HG03342 (cell line): ENCODE results near the gene SLC45A3.

Experiments used
- ATAC-seq: cut with Tn5 transposase; IDR thresholded peaks from one replicate; pipeline ENCODE4 v1.9.1; 2021; ENCODE audit warnings: mild to moderate bottlenecking, moderate library complexity; ENCODE audit not compliant: unreplicated experiment

Gene SLC45A3

DNA sequence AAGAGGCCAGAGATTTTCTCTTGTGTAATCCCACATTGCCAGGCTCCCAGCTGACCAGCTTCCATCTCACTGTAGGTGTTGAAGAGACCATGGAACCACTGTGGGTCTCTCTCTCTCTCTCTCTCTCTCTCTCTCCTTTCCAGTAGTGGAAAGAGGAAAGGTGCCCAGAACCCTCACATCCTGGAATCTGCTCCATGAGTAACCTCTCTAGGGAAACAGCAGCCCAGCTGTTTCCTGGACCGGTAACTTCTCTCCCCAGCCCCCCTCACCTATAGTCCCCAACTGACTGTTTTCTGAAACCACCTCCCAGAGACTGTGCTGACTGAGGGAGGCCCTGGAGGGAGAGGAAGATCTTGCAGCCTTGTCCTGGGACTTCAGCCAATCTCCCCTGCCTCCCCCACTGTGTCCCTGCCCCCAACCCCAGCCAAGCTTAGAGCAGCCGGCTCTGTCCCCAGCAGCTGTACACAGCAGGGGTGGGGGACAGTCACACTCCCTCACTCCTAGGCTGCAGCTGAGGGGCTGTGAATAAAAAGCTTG is 20.6 kb upstream of the SLC45A3 start:
- ATAC-seq: no peak

DNA sequence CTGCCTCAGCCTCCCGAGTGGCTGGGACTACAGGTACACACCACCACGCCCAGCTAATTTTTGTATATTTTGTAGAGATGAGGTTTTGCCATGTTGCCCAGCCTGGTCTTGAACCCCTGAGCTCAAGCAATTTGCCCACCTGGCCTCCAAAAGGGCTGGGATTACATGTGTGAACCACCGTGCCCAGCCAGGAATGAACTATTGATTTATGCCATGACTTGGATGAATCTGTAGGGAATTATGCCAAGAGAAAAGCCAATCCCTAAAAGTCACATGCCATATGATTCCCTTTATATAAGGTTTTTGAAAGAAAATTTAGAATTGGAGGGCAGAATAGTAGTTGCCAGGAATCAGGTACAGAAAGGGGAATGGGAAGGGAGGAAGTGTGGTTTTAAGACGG is 19.1 kb upstream of the SLC45A3 start:
- no peak for ATAC-seq

DNA sequence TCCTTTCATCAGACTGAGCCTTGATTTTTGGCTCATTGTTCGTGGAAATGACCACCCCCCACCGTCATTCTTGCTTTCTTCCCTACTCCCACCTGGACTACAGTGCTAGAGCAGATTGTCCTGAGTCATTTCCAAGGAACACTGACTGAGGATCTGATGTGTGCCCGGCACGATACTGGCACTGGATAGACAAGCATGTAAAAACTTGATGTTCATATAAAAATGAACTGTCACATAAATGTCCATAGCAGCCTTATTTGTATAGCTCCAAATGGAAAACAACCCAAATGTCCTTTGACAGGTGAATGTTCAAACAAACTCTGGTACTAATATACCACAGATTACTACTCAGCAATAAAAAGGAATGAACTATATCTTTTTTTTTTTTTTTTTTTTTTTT is 18.6 kb upstream of the SLC45A3 start:
- no peak for ATAC-seq

DNA sequence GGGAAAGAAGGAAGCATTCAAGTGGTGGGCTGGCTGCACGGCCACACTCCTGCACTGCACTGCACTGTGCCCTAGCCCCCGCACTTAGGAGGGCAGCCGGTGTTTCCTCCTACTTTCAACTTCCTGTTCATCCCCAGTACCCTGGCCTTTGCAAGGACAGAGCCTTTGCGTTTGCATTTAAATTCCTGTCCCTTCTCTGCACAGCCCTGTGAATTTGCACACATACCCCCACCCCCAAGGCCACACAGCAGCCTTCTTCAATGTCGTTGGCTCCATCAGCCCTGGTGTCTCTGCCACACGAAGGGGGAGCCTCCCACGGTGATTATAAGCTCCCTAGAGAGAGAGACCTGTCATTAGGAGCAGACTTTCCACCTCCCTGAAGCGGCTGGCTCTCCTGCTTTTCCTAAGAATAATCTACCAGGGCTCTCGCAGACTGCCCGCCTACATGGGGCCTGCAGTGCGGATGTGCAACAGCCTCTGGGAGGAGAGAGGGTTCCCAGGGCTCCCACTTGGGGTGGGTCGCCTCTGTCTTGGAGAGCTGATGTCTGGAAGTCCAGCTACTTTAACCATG is 13.2 kb upstream of the SLC45A3 start:
- ATAC-seq: no peak

DNA sequence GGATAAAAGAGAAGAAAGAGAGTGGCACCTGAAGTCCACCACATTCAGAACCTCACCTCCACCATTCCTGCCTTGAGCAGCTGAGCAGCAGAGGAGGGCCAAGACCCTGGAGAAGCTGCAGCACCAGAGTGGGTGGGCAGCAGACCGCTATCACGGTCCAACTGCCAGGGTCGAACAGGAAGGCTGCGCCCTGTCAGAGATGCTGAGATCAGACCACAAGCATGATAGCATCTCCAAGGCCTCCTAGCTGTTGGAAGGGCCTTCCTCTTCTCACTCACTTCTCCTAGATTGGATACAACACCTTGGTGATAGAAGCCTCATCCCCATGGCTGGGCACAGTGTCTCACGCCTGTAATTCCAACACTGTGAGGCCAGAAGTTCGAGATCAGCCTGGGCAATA is 12.1 kb upstream of the SLC45A3 start:
- ATAC-seq: no peak

DNA sequence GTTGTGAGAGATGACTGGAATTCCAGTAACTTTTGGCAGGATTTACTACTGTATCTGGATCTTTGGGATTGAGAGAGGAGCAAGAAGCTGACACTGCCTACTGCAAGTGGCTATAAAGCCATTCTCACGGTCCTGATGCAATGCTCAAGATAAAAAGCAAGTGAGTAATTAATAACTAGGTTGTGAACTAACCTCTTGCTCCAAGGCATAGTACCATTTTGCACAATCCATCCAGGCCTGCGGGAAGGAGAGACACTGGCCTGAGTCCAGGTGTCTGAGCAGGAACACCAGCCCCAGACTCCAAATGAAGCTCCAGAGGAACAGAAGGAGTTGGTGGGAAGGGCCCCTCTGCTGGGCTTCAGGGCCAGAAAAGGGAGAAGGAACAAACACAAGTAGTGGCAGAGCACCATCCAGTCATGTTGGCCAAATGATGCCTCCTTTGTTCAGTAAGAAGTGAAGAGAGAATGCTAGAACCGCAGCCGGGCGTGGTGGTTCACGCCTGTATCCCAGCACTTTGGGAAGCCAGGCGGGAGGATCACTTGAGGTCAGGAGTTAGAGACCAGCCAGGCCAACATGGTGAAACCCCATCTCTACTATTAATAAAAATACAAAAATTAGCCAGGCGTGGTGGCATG is 9.9 kb upstream of the SLC45A3 start:
- ATAC-seq: no peak

DNA sequence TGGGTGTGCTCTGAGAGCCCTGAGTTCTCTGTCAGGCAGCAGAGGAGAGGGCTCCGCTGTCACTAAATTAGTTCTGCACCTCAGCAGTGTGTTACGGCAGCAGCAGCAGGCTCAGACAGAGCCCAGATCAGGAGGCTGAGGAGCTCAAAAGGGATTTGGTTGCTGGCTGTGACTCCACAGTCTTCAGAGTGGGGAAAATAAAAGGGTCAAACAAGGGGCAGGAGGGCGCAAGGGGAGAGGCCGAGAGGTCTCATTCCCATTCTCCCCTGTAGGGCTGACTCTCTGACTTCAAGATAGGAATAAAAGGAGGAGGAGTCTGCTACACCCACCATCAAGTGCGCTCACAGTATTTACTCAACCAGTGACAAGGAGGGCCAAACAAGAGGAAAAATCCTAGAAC is 9.2 kb upstream of the SLC45A3 start:
- ATAC-seq: no peak

DNA sequence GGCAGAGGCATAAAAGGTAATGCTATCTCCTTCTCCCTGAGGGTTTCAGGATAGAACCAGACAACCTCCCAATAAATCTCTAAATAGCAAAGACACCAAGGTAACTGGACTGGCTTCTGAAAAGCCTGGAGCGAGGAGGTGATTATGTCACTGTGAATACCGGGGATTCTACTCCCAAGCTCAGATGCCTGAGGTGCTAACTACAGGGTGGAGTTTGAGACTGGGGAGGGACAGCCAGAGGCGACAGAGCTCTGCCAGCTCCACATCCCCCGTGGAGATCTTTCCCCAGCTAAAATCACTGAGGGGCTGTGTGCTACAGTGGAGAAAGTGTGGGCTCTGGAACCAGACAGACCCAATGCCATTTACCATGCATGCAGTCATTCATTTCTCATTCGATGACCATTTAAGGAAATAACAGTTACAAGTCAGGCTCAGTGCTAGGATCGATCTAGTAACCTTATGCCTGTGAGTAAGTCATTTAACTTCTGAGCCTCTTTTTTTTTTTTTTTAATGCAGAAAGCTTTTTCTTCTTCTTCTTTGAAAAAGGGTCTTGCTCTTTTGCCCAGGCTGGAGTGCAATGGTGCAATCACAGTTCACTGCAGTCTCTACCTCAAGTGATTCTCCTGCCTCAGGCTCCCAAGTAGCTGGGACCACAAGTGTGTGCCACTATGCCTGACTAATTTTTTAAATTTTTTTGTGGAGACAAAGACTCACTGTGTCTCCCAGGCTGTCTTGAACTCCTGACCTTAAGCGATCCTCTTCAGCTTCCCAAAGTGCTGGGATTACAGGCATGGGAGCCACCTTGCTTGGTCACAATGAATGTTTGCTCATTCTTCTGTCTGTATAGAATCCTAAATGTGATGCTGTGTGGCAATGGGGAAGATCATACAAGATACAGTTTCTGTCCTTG is 8.1 kb upstream of the SLC45A3 start:
- ATAC-seq: no peak

DNA sequence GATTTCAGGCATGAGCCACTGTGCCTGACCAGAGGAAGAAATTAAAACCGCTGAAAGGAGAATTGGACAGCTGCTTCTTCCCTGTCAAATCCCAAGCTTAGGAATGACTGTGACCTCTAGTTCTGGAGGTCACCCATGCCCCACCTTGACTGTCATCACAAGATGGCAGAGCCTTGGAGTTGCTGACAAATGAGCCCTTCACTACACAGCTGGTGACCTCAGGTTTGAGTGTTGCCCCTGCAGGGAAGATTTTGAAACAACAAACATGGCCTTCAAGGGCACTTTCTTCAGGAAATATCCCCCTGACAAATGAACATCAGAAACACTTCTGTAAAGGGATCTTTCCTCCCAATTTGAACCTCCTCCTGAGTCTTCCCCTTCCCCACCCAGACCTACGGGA is 6.9 kb upstream of the SLC45A3 start:
- no peak for ATAC-seq

DNA sequence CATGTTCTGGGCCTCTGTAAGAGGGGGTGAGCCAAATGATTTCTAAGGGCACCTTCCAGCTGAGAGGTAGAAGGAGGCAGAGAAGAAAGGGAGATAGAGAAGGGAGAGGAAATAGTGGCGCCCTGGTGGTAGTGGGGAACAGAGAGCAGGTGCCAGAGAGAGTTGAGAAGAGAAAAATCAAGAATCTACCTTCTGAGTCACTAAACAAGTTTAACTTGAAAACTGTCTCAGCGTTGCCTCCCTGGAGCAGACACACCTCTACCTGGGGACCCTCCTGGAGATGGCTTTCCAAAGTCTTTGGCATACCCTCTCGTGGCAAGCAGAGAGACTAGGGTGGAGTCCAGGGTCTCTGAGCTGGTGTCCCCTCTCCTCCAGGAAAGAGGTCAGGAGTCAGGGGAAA is 1.1 kb upstream of the SLC45A3 start:
- ATAC-seq: no peak

DNA sequence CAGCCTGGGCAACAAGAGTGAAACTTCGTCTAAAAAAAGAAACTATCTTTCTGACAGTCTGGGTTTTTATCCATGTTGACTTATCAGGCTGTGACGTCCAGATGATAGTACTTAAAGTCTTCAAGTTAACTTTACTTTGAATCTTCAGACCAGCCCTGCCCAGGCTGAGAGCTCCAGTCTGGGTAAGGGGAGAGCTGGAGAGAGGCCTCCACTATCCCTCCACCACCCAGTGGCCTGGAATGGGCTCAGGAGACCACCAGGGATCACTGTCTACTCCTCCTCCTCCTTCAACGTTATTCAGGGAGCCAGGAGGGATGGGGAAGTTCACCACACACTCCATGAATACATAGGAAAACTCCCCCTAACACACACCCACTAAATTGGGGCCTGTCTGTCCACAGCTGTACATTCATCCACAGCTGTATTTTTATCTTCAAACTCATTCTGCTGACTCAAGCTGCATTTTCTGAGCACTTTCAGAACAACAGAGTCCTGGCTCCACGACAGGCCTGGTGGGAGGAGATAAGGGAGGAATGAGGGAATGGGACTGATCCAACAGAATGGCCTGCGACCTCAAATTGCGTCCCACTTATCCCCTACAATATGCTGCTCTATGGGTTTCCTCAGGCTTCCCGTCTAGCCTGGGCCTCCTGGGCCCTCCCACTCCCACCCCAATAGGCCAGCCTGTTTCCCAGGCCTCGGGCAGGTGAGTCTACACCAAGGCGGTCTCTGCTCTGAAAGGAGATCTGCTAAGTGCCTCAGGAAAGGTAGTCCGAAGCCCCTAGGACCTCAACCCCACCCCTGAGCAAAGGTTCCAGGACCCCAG is 1.8 kb downstream of the SLC45A3 start:
- ATAC-seq: no peak

DNA sequence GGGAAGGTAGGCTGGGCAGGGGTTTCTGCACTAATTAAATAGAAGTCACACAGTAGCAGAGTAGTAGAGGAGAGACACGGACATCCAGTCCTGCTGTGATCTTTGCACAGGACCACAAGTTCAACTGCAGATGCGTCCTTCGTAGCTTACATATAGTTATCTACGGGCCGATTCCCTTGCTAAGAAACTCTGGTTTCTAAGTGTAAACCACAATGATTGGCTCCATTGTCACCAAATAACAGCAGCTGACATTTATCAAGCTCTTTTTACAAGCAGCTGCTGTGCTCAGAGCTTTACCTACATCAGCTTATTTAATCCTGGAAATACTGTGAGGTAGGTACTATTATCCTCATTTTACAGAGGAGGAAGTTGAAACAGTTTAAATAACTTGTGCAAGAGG is 3.1 kb downstream of the SLC45A3 start:
- ATAC-seq: no peak

DNA sequence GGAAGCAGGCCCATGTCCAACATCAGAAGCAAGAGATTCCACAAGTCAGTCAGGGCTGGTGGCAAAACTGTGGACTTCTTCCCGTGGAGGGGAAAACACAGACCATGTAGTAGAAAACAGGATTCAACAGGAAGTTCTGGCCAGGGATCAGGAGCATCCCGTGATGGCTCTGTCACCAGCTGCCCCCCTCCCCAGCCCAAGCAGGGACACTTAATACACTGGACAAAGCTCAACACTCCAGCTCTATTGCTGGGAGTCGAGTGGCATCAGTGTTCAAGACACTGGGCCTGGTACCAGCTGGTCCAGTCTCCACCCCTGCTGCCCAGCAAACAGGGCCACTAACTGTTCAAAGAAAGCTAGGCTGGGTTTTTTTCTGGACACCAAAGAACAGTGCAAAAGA is 3.7 kb downstream of the SLC45A3 start:
- no peak for ATAC-seq

DNA sequence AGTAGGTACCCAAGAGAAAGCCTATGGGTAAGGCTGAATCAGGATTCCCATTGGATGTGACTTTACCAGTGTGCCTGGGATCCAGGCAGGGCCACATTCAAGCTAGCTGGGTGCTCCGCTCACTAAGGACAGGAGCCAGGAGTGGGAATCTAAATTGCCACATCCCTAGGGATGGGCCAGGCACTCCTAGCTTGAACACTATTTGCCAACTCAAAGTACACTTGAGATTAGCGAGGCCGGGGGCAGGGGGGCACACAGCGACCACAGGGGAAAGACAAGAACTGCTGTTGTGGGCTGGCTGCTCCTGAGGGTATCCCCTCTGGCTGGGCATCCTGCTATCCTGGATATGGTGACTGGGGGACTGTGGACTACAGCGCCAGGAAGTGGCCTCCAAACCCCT is 4.3 kb downstream of the SLC45A3 start:
- ATAC-seq: no peak

DNA sequence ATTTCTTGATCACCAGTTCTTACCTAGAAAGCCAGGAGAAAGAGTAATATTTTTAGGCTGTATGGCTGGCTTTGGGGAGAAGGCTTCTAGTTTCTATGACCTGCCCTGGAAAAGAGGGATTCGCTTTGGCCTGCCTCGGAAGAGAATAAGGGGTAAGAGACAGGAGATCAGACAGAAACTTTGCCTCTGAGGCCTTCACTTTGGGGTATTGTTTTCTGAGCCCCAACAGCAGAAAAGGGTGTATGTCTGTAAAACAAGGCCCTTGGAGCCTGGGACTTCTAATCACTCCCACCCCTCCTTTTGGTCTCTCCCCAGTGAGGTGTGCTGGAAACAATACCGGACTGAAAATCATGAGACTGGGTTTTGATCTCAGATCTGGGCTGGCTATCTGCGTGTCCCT is 5.1 kb downstream of the SLC45A3 start:
- no peak for ATAC-seq

DNA sequence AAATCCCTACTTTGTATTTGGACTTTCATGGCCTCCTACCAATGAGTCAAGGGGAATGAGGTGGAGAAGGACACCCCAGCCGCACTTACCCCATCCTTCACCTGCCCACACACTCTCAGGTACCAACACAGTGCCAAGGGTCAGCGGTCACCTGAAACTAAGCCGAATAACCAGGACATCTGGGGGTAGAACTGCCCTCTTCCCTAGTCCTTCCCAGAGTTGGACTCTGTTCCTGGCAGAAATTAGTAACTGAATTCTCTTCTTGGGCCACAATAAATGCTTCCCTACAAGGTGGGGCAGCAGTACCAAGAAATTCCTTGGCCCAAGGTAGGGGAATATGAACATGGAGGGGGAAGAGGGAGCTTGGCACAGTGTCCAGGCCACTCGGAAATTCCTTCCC is 7.3 kb downstream of the SLC45A3 start:
- no peak for ATAC-seq

DNA sequence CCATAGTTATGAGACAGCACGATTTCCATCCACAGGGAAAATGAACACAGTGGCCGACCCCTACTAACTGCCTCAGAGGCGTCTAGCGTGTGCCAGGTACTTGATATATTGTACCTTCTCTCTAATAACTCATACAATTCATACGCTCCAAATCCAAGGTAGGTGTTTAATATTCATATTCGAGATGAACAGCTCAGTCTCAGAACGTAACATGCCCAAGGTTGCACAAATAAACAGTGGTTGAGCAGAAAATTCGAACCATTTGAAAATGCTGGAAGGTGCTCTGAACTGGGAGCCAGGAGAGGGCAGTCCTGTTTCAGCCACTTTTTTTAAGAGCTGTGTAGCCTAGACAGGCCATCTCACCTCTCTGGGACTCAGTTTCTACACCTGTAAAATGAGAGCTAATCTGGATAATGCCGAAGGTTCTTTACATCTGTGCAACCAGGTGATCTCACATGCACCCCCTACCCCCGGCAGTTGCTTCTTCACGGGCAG is 7.9 kb downstream of the SLC45A3 start:
- no peak for ATAC-seq

DNA sequence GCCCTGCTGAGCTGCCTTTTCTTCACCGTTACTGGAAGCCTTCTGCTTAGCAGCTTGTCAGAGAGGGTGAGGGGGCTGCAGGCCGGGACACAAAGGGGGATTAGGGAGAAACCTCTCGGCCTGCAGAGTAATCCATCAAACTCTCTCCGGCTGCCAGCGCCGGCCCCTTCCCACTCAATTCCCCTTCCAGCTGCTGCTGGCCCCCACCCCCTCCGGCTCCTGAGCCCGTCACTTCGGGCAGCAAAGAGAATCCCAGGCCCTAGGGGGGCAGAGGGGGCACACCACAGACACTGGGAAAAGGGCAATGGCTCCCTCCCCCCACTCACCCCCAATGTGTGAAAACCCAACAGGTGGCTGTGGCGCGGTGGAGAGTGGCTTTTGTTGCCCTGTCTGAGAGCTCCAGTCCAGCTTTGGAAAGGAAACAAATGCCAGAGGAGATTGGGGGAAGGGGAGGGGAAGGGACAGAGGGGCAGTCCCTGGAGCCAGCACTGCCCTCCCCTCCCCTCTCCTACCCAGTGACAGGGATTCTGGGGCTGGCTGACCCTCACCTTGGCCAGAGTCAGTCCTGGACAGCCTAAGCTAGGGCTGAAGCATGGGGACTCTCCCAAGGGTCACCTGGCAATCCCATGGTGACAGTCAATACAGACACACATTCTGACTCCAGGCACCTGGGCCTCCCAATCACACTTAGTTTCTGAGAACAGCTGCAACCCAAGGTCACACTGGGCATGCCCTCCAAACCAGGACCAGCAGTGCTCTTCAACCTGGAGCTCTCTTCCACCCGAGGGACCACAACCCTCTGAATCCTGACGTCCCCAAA is 9.5 kb downstream of the SLC45A3 start:
- no peak for ATAC-seq

DNA sequence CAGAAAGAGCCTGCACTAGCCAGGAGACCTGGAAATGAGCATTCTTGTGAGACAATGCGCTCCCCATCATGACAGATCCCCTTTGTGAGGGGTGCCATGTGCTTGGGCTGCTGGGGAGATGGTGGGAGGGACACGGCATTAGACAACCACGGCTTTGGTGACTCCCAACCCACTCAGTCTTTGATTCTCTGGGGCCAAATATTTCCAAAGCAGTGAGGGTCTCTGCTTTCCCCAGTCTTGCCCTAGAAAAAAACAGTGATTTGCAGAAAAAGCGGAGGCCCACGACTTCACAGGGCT is 10.2 kb downstream of the SLC45A3 start:
- ATAC-seq: no peak
